Brain pericyte (primary cell): ENCODE results near the gene LOC101059915.
"Not testable (repeated sequence)": the region's sequence is repeated elsewhere in the genome, so short reads cannot be mapped to it uniquely, and the experiment has no call there.

Experiments
- DNase-seq: peaks from one replicate; pipeline ENCODE4 v3.0.0-alpha.2; 2012; ENCODE audit warnings: low read depth, low spot score

LOC101059915 gene

DNA sequence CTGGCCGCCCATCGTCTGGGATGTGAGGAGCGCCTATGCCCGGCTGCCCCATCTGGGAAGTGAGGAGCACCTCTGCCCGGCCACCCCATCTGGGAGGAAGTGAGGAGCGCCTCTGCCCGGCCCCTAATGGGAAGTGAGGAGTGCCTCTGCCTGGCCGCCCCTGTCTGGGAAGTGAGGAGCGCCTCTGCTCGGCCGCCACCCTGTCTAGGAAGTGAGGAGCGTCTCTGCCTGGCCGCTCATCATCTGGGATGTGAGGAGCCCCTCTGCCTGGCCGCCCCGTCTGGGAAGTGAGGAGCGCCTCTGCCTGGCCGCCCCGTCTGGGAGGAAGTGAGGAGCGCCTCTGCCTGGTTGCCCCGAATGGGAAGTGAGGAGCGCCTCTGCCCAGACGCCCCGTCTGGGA, 8.3 kb downstream of the LOC101059915 start:
- not testable (repeated sequence) for DNase-seq

DNA sequence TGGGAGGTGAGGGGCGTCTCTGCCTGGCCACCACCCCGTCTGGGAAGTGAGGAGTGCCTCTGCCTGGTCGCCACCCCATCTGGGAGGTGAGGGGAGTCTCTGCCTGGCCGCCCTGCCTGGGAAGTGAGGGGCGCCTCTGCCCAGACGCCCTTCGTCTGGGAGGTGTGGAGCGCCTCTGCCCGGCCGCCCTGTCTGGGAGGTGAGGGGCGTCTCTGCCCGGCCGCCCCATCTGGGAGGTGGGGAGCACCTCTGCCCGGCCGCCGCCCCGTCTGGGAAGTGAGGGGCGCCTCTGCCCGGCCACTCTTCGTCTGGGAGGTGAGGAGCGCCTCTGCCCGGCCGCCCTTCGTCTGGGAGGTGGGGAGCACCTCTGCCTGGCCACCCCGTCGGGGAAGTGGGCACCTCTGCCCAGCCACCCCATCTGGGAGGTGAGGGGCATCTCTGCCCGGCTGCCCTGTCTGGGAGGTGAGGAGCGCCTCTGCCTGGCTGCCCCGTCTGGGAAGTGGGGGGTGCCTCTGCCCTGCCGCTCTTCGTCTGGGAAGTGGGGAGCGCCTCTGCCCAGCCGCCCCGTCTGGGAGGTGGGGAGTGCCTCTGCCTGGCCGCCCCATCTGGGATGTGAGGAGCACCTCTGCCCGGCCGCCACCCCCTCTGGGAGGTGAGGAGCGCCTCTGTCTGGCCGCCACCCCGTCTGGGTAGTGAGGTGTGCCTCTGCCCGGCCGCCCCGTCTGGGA, 8.9 kb downstream of the LOC101059915 start:
- DNase-seq = not testable (repeated sequence)

DNA sequence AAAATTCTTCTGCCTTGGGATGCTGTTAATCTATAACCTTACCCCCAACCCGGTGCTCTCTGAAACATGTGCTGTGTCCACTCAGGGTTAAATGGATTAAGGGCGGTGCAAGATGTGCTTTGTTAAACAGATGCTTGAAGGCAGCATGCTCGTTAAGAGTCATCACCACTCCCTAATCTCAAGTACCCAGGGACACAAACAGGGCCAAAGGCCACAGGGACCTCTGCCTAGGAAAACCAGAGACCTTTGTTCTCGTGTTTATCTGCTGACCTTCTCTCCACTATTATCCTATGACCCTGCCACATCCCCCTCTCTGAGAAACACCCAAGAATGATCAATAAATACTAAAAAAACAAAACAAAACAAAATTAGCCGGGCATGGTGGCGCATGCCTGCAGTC, 9.8 kb downstream of the LOC101059915 start:
- DNase-seq = not testable (repeated sequence)

DNA sequence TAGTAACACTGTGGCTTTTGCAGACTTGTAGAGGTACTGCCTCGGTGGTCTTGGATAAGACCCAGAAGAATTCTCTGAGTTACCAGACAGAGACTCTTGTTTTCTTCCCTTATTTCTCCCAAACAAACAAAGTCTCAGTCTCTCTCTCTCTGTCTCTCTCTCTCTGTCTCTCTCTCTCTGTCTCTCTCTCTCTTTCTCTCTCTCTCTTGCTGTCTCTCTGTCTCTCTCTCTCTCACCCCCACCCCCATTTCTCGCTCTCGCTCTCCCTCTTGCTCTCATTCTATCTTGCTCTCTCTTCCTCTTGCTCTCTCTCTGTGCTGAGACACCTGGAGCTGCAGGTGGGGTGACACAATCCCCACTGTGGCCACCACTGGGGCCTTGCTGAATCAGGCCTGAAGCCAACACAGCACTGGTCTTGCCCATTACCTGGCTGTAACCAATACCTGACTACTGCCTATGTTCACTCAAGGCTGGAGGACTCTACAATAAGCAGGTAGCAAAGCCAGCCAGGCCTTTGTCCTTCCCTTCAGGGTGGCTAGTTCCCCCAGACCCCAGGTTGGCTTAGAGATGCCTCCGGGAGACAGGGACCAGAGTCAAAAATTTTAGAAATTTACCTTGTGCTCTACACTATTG, 12.3 kb downstream of the LOC101059915 start:
- no peak for DNase-seq

DNA sequence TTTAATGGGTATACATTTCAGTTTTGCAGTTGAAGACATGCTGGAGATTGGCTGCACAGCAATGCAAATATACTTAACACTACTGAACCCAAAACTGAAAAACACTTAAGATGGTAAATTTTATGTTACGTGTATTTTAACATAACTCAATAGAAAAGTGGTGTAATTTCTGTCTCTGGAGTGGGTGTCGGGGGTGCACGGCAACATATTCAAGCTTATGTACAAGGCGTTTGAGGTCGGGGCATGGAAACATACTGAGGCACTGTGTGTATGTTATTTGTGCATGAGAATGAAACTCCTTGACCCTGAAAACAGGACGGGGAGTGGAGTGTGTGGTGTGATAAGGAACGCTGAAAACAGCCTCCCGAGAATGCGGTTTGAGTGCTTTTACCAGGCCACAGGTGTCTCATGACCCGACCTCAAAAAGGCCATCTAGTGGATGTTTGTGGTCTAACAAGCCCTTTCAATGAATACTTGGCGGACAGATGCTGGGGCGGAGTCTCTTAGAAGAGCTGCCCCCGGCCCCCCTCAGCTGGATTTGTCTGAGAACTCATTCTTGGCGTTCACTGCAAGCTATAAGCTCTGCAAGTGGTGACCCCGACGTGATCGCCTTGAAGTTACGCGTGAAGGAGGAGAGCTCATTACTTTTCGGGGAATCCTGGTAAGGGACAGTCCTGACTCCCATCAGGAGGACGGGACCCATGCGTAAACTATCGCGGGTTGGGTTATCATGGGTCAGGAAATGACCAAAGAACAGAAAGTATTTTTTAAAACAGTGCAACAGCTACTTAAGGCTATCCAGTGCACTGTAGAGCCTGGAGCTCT, 29.5 kb downstream of the LOC101059915 start:
- DNase-seq = not testable (repeated sequence)

DNA sequence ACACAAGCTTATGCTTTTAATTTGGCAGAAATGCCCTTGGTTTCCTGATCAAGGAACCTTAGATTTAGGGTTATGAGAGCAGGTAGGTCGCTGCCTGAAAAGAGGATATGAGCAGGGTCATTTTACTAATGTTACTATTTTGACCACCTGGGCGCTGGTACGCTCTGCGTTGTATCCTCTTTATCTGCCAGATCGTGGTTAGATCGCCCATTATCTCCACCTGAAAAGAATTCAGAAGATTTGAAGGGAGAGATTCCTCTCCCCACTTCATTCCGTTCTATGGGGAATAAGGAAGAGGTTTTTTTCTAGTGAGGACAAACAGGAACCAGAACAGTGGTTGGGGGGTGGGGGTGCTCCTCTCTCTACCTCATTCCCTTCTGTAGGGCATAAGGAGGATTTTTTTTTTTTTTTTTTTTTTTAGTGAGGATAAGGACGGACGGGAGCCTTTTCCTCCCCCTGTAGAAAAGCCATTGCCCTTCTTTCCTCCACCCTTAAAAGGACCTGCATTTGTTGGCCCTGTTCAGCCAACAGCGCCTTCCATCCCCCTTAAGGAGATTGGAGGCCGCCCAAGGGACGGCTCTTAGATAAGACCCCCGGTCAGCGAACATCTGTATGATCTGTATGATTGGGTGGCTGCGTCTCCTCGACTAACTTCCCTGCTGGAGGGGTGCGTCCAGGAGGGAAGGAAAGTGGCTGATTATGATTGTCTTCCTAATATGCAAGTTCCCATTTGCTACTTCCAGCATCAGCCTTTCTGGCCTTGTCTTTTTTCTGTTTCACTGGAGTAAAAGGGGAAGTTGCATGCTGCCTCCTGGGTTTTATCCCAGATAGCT, 30.3 kb downstream of the LOC101059915 start:
- DNase-seq = not testable (repeated sequence)

DNA sequence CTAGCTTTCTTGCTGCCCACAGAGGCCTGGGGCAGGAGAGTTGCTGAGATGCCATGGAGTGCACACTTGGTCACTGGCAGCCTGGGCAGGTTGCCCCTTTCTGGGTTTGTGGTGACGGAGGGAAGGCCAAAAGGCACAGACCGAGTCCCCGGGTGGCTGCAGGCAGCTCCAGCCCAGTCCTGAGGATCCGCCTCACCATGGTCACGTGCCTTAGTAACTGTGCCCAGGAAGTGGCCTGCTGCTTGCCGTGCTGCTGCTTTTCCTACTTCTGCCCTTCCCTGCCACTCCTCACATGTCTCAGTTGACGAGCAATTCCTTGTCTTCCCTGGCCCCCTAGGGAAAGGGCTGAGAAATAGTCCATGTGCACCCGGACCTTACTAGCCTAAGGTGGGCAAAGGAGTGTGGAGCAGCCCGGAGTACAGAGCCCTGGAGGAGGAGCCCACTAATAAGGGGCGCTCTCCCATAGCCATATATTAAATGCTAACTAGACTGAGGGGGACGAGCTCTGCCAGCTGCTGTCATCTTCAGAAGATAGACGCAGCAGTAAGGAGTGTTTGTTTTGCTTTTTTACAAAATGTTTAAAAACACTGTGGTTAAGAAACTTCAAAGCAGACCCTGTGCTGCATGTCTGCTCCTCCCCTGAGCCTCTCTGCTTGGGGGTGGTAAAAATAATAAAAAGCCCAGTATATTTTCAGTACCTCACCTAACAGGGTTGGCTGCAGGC, 31.1 kb downstream of the LOC101059915 start:
- not testable (repeated sequence) for DNase-seq

DNA sequence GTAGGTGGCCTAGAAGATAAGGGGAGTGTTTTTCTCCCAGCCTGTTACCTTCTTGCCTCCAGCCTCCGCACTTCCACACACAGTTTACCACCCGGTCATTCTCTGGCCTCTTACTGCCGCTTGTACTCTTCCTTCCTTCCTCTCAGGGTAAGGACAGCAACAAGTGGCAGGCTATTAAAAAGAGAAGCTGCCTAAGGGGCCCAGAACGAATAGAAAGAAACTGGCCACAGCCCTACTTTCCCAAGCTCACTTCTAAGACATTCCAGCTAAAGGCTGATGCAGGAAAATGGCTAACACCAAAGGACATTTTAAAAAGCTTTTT, 31.6 kb downstream of the LOC101059915 start:
- not testable (repeated sequence) for DNase-seq

DNA sequence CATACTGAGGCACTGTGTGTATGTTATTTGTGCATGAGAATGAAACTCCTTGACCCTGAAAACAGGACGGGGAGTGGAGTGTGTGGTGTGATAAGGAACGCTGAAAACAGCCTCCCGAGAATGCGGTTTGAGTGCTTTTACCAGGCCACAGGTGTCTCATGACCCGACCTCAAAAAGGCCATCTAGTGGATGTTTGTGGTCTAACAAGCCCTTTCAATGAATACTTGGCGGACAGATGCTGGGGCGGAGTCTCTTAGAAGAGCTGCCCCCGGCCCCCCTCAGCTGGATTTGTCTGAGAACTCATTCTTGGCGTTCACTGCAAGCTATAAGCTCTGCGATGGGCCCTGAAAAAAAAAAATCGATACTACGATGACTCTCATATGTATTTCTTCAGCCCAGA, 35.5 kb downstream of the LOC101059915 start:
- not testable (repeated sequence) for DNase-seq

DNA sequence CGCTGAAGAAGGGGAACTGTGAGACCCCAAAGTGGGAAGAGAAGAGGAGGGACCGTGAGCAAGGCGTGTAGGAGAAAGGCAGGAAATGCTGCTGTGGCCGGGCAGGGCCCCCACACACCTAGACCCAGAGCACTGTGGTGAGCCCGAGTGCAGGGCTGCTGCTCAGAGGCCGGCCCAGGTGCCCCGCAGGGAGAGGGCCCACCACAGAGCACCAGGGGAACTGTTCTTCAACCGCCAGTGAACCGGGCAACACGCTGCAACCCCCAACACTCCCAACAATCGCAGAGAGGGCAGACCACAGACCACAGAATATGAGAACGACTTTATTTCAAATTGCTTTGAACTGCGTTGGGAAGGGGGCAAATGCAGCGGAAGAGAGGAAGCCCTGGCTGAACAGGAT, 46.7 kb downstream of the LOC101059915 start:
- not testable (repeated sequence) for DNase-seq

DNA sequence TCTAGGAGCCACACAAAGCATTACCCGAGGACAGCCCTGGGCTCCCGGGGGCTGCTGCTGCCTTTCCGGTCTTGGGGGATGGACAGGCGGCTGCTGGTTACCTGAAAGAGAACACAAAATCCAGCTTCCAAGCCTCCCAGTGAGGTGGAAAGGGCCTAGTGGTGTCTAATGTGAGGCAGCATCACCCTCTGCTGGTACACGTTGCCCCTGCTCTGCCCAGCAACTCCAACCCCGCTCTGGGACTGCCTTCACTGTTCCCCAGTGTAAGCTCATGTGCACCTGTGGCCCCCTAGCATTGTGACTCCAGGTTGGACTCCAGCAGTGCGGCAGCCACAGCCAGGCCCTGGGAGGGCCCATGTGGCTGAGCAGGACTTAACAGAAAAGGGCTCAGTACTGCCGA, 48.2 kb downstream of the LOC101059915 start:
- not testable (repeated sequence) for DNase-seq

DNA sequence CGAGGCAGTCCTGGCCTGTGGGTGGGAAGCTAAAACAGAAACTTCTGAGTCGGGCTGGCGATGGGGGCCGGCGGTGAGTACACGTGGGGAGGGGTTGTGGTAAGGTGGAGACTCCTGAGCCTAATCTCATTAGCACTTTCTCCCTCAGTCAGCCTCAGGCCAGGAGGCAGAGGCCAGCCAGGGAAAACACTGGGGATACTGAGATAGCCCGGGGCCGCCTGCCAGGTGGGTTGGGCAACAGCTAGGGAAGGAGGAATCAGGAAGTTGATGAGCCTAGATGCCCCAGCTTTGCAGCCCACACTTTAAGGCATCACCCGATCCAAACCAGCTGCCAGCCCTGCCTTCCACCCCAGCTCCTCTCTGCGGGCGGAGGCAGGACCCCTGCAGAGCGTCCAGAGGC, 49.0 kb downstream of the LOC101059915 start:
- DNase-seq = not testable (repeated sequence)

DNA sequence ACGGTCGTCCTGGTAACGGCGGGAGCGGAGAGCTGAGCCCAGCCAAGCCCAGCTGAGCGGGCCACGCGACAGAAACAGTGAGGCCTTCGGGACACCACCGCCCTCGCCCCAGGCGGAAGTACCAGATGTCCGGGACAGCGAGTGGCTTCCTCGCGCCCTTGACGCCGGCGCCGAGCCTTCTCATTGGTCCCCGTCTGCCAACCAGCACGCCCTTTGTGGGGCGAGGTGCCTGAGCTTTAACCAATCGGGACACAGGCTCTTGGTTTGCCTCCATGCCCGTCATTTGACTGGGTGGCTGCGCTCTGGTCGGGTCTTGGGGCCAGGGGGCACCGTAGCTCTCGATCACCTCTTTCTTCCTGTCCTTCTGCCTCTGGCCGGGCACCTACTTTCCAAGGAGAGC, 50.8 kb downstream of the LOC101059915 start, which contains the start of gene CXorf49:
Gene CXorf49 (minus strand): TSS at position 101 of the 400 bp plus-strand sequence. CDS start 134 bp downstream, outside the sequence.
- DNase-seq = not testable (repeated sequence)

DNA sequence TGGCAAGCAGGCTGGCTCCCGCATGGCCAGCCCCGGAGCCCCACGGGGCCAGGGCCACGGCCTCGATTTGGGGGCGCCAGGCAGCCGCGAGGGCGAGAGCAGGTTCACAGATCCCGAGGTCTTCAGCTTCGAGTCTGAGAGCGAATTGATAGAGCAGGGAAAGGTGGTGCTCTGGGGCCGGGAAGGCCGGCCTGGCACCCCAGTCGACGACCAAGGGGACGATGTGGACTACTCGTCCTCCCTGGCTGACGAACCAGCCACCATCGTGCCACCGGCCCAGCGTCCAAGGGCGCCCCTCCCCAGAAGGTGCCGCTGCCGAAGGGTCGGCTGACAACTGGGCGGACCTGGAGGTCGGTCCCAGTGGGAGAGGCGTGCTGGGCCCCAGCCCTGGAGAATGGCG, 51.8 kb downstream of the LOC101059915 start:
- not testable (repeated sequence) for DNase-seq

DNA sequence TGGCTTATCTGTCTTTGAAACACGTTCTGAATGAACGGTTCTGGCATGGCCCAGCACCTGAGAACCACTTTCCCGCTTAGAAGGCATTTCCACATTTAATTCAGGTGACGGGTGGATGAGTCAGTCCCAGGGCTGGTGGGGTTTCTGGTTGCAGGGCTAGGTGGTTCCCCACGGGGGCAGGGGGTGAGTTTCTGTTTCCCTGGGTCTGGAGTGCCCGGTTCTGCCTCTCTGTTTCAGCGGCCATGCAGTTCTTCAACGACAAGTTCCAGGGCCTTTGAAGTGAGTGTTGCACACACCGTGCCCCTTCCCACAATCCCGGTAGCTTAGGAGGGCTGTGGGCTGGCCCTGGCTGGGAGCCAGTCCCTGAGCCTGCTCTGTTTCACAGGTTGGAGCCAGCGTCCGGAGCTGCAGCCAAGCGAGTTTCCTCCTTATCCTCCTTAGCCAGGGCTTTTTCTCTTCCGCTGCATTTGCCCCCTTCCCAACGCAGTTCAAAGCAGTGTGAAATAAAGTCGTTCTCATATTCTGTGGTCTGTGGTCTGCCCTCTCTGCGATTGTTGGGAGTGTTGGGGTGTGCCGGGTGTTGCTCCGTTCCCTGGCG, 53.0 kb downstream of the LOC101059915 start:
- not testable (repeated sequence) for DNase-seq
